ENCODE measurements around the gene PRMT7.
"Not testable (repeated sequence)": the region's sequence is repeated elsewhere in the genome, so short reads cannot be mapped to it uniquely, and the experiment has no call there.

Gene PRMT7

DNA sequence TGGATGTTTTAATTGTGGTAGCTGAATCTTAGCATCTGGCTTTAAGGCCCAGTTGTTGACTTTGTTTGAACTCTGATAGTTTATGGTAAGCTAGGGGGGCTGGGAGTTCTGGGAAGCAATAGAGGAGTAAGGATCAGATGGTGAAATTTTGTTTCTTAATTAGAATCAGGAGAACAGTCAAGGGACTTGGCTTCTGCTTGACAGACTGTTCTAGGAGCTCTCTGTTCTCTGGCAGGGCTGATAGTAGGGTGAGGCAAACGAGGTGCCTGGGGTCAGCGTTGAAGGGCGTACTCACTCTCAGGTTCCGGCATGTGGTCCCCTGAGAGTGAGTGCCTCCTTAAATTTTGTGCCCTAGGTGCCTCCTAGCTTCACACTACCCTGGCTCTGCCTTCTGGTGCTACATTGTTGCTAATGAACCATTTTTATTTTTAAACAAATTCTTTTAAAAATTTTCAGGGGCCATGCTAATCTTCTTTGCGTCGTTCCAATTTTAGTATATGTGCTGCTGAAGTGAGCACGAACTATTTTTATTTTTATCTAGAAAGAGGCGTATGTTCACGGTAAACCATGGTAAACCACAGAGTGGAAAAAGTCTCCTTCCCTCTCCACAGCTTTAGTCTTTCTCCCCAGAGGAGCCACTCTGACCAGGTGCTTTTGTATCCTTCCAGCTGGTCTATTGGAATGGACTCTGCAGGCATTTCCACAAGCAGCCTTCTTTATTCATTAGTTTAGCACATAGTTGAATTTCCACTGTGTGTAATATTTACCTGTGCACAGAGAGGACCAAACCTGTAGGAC lies 26.8 kb upstream of the PRMT7 start:
- DNase-seq: no peak

DNA sequence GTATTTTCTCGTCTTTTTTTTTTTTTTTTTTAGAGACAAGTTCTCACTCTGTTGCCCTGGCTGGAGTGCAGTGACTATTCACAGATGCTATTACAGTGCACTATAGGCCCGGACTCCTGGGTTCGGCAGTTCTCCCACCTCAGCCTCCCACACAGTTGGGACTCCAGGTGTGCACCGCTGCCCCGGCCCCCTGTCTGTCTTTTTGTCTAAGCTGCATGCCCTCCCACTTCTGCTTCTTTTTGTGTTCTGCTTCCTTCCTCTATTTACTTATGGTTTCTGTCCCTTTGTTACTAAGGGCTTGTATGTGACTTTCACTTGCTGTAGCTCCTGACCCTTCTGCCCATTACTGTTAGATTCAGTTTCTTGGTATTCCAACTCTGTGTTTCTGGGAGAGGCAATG lies 26.0 kb upstream of the PRMT7 start:
- DNase-seq: no peak

DNA sequence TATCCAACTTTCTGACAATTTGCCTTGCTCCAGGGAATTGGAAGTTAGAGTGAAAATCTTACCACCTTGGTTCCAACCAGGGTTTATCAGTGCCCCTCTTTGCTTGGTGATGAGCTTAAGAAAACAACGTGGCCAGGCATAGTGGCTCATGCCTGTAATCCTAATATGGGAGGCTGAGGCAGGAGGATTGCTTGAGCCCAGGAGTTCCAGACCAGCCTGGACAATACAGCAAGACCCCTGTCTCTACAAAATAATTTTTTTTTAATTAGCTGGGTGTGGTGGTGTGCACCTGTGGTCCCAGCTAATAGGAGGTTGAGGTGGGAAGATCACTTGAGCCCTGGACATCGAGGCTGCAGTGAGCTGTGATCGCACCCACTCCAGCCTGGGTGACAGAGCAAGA lies 25.1 kb upstream of the PRMT7 start:
- DNase-seq: no peak

DNA sequence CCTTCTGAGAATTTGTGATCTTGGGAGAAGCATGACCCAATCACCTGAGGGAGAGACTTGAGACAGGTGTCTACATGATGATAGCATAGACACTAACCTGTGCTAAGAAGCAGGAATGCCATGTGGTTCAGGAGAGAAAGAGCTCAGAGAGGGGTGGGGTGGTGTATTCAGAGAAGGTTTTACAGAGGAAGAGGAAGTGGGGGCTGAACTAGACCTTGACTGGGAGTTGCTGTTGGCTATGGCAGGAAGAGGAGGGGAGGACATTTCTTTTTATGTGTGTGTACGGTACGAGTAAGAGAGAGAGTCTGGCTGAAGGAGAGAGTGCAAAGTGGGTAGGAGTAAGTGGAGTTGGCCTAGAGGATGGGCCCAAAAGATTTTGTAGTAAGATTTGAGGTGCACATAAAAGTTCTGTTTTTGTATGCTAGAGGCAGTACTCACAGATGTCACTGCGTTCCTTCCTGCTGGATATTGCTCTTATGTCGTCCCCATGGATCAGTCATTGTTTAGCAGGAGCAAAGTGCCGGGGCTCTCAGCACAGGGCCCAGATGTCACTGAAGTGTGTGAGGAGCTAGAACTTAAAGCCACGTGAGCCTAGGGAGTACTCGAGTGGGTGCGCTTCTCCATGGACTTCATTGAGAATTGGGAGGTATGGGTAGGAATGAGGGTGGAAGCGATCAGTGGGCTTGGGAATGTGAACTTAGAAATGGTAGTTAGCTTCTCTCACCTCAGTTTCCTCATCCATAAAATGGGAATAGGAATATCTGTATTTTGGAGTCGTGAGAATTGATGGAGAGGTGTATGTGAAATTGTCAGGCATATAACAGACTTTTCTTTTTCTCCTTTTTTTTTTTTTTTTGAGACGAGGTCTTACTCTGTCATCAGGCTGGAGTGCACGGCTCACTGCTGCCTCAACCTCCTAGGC lies 24.4 kb upstream of the PRMT7 start:
- DNase-seq: no peak

DNA sequence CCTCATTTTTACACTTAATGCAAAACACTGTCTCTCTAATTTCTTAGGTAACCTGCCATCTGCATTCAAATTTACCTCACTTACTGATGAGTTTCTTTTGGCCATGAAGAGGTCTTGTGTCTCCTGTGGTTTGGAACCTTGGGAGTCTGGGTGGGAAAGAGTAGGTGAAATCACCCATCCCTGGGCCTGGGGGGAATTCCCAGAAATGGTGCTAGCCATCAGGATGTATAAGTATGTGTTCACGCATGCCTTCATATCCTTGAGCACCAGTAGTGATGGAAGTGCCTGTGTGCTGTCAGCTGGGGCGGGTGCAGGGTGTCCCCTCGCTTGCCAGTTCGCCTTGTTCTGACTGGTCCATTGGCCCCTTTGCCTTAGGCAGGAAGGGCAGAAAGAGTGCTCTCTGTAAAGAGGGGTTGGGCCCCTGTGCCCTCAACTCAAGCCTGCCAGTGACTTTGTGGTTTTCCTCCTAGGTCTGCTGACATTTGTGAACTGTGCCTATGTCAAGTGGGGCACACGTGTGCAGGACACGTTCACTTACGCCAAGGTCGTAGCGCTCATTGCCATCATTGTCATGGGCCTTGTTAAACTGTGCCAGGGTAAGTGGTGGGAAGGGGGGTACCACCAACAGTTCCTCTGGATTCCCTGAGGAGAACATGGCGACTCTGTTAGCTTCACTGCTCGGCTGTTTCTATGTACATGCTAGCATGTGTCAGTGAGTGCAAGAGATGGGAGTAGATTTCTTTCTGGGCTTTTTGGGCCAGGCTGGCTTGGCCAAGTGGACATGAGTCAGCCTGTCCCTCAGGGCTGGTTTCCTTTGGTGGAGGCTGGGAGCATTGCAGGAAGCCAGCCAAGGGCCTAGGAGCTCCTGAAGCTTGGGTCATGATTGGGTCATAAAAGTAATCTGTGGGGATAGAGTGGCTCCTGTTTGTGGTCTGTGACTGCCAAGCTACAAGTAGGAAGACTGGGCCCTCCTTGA lies 23.3 kb upstream of the PRMT7 start:
- no peak for DNase-seq

DNA sequence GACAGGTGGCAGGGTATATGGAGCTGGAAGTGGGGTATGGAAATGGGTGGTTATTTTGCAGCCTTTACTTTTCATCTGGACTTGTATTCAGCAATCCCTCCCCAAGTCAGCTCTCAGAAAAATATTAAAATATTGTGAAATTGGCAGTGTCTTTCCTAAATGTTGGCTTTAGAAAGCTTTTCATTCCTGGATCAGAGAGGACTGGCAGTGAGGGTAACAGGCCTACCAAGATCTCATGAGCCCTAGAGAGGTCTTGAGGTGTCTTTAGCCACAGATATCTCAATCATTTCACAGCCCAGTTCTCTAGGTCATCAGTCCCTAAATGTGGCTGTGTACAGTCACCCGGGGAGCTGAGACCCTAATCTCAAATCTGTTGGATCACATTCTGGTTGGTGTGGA lies 22.6 kb upstream of the PRMT7 start:
- no peak for DNase-seq

DNA sequence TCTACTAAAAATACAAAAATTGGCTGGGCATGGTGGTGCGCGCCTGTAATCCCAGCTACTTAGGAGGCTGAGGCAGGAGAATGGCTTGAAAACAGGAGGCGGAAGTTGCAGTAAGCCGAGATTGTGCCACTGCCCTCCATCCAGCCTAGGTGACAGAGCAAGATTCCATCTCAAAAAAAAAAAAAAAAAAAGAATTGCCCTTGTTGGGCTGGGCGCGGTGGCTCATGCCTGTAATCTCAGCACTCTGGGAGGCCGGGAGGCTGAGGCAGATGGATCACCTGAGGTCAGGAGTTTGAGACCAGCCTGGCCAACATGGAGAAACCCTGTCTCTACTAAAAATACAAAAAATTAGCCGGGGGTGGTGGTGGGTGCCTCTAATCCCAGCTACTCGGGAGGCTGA lies 22.0 kb upstream of the PRMT7 start:
- not testable (repeated sequence) for DNase-seq

DNA sequence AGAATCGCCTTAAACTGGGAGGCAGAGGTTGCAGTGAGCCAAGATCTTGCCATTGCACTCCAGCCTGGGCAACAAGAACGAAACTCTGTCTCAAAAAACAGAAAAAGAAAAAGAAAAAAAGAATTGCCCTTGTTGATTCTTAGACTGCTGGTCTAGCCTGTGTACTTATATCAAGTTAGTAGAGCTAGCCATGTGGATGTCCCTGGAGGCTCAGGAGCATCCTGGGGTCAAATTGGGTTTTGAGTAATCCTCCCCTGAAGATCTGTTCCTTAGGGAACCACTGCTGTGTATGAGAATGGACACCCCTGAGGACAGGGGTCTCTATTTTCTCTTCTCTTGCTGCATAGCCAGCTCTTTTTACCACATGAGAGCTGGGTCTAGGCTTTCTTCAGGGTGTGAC lies 21.6 kb upstream of the PRMT7 start:
- no peak for DNase-seq

DNA sequence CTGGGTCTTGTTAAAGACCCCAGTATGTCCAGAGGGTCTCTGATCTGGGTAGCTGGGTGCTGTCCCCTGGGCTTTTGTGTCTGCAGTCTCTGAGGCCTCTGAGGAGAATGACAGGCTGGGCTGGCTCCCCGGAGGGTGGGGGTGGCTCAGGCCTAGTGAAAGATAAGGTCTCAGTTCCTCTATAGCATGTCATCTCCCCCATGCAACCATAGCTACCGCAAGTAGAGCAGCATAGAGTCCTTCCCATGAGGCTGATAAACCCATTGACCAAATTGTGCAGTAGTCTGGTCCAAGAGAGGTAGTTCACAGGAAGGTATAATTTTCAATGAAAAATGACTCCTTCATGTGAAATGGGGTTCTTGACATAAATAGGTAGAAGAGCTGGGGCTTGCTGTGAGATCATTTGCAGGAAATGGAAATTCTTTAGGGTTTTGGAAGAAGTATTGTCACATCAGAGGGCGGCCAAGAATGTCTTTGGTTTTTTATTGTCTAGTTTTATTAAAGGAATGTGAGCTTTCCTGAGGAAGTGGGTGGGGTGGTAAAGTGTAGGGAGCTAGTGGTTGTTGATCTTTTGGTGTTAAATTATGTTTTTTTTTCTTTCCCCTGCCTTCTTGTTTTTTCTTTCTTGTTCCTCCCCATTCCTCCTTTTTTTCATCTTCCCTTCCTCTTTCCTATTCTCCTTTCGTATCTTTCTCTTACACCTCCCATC lies 21.0 kb upstream of the PRMT7 start:
- no peak for DNase-seq

DNA sequence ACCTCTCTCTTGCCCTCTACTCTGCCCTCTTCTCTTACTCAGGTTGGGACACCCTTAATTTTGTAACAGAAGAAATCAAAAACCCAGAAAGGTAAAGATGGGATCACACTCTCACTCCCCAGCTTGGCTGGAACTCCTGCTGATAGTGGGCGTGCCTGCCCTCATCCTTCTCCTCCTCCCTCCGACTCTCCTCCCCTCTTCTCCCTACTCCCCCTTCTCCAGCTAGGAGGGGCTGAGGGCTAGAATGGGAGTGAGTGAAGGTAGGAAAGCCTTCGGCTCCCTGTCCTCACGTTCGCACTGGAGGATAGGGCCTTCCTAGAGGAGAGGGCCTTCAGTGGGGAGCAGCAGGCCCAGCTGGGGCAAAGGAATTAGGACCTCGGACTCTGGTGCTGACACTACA lies 20.4 kb upstream of the PRMT7 start:
- no peak for DNase-seq

DNA sequence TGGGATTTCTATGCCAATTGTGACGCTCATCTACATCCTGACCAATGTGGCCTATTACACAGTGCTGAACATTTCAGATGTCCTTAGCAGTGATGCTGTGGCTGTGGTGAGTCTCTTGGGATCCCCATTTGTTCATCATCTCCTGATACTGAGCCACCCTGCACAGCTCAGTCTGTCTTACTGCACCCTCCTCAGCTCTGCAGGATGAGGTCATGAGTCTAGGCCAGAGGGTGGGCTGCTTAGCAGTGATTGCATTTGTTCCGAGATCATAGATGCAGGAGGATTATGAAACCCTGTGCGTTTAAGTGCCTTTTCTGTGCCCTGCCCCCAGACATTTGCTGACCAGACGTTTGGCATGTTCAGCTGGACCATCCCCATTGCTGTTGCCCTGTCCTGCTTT lies 19.6 kb upstream of the PRMT7 start:
- no peak for DNase-seq

DNA sequence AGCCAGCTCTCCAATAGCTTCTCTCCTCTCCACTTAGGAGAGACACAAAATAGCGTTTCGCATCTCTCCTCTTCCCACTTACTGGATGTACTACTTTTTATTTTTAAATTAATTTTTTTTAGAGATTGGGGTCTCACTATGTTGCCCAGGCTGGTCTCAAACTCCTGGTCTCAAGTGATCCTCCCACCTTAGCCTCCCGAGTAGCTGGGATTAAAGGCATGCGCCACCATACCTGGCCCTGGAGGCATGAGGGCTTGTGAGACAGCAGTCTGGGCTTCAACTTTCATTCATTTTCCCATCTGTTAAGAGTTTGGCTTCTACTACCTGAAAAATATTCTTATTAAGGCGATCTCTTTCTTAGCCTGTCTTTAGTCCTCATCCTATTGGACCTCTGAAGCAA lies 18.4 kb upstream of the PRMT7 start:
- no peak for DNase-seq

DNA sequence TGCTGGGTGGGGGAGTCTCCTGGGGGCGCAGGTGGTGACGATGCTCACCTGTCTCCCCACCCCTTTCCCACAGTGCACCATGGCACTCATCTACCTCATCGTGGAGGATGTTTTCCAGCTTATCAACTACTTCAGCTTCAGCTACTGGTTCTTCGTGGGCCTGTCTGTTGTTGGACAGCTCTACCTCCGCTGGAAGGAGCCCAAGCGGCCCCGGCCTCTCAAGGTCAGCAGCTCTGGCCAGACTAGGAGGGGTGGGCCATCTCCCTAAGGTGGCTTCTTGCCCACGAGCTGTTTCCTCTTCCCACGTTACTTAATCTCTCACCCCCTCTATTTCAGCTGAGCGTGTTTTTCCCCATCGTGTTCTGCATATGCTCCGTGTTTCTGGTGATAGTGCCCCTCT lies 14.5 kb upstream of the PRMT7 start:
- DNase-seq: no peak

DNA sequence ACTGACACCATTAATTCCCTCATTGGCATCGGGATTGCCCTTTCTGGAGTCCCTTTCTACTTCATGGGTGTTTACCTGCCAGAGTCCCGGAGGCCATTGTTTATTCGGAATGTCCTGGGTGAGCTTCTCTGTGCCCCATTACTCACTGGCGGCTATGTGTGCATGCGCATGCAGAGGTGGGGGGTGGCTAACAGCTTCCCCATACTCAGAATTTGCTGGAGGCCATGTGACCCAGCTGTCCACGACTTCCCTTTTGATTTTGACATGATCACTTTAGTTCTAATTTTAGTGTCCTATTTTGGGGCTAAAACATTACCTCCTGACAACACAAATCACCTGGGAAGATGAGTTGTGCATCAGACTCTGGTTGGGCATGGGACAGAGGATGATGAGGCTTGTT lies 14.1 kb upstream of the PRMT7 start:
- DNase-seq: no peak

DNA sequence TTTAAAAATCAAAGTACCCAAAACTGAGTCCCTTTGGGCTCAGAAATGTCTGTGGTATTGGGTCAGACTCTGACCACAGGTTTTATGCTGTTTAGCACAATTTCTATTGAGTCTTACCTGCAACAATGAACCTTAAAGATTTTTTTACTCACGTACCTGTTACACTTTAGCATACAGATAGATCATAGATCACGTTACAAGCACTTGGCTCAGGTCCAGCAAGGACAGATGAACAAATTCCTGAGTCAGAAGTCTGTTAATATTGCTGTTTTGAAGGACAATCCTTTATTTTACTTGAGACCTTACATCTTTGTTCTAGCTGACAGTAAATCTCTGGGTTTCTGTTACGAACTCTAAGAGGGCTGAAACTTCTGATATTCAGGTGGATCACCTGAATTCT lies 12.9 kb upstream of the PRMT7 start:
- DNase-seq: no peak

DNA sequence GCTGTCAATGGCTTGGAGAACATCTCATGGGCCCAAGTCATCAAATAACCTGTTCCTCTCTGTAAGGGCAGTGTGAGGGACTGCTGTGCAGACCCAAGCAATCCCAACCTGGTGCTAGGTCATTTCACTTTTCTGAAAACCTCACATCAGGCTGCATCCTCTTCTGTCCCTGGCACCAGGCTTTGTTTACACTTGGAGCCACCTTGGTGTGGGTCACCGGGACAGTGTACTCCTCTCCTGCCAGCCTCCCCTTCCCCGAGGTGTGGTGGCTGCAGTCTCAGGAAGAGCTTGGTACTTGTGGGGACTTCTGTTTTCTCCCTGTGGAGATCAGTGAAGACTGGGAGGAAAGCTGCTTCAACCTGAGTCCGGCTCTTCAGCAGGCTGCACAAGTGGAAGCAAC lies 12.5 kb upstream of the PRMT7 start:
- DNase-seq: no peak

DNA sequence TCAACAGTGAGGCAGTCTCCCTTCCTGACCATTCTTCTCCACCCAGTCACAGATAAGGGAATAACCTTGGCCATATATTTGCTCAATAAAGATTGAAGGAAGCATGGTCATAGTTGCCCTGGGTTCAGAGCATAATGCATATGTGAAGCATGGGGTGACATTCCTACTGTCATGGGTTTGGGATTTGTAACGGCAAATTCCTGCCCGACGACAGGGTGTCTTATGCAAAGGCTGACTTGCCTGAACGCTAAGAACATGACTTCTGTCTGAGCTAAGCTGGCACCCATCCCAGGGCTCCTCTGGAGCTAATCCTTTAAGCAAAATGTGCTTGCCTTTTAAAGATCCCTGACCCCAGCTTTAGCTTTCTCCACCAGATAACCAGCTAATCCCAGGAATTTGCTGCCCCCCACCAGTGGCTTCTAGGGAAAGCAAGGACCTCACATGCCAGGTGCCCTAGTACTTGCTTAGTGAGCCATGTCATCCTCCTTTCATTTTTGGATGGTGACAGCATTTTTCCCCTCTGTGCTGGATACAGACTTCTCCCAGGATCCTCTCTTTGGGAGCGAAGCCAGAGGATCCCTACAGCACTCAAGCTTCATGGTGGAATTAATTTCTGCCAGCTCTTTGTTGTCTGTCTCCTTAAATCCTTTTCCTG lies 11.8 kb upstream of the PRMT7 start:
- no peak for DNase-seq

DNA sequence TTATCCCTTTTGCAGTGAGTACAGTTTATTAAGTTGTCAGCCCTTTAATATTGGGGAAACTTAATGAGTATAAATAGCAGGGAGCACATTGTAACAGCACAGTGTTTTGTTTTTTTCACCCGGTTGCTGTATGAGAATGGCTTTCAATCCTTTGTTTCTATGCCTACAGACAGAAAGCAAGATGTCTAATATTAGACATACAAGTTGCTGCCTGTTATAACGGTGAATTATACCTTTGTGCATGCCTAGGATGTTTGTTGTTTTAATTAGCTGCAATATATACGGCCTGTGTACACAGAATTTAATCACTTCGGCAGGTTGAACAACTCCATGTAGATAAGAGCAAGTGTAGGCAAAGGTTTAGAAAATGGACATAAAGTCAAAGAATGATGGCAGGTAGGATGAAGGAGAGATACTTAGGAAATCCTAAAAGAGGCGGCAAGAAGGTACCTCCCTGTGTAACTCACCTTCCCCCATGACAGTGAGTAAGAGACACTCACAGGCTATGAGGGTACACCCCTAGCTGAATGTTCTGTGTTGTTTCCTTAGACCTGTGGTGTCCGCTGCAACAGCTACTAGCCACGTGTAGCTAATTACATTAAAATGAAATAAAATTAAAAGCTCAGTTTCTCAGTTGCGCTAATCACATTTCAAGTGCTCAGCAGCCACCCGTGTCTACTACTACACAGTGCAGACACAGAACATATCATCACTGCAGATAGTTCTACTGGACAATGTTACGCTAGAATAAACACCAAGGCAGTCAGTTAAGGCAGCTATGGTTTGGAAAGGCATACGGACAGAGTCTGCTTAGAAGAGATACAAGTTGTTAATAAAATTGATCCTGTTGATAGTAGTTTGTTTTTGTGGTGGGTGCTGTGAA lies 11.0 kb upstream of the PRMT7 start:
- DNase-seq: no peak

DNA sequence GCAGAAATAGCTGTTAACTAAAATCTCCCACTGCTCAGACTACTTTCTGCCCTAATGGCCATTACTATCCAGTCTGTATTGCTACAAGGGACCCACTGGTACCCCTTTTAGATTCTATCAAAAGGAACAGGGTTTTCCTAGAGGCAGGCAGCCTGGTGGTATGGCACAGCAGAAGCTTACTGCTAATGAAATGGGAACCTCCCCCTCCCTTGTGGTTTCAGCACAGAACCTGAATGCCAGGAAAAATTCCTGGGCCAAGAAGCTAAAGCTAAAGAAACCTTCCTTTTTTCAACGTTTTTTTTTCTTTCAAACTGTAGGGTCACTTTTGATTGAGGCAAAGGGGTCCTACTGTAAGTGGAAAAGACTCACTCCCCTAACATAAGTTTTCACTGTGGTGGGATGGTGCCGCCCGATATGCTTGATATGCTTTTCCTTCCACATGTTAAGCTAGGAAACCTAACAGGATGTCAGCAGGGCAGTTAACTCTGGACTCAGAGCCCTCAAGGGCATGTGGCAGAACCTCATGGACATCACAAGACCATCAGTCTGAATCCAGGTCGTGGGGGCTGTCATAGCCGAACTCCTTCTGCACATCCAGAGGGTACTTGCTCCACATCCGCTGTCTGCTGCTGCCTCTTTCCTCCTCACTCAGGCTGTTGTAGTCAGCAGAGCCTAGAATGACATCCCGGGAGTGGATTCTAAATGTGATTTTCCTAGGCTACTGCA lies 9.9 kb upstream of the PRMT7 start:
- DNase-seq: no peak

DNA sequence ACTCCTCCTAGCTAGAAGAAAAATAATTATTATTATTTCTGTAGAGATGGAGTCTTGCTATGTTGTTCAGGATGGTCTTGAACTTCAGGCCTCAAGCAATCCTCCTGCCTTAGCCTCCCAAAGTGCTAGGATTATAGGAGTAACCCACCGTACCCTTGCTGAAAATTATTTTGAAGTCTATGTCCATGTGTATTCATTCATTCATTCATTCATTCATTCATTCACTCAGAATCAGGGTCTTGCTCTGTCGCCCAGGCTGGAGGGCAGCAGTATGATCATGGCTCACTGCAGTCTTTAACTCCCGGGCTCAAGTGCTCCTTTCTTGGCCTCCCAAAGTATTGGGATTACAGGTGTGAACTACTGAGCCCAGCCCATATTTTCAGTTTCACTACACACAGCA lies 4.2 kb upstream of the PRMT7 start:
- no peak for DNase-seq
